ENCODE data around the gene COL7A1.

Gene COL7A1

GRCh38 chr3:48571938-48572337 is 23.2 kb downstream of the COL7A1 start:
- Histone ChIP-seq H3K9me3 (ENCODE audit: insufficient read depth, low read depth, low read length) (no peaks in the 10 kb centered on the region), H3K36me3 (ENCODE audit: control insufficient read depth in 1 of 2, insufficient read depth in 2 of 2, low read length in 2 of 2) (peaks cover 48 to 49% of the 10 kb centered on the region in 2 experiments), H4K12ac (ENCODE audit: low read depth, low read length) (no peak overlapping the region), H2BK120ac (ENCODE audit: insufficient read depth, low read length, poor library complexity) (no peak overlapping the region), H3K18ac (ENCODE audit: low read length) (no peak overlapping the region), H3K27ac (ENCODE audit: low read depth, low read length) (no peak overlapping the region), H3K23ac (ENCODE audit: low read length) (no peak overlapping the region), H3K79me1 (ENCODE audit: low read length) (no peaks in the 10 kb centered on the region), H4K91ac (ENCODE audit: low read depth, low read length) (no peak overlapping the region), H3K27me3 (ENCODE audit: insufficient read depth, low read length) (no peaks in the 10 kb centered on the region), H4K8ac (ENCODE audit: low read depth, low read length) (no peak overlapping the region), H3K4me1 (ENCODE audit: control insufficient read depth in 1 of 2, insufficient read depth in 2 of 2, low read length in 2 of 2) (no peaks in the 10 kb centered on the region), H3K9ac (ENCODE audit: low read length) (no peak overlapping the region), H3K14ac (ENCODE audit: low read length) (no peak overlapping the region), H2AFZ (ENCODE audit: insufficient read depth, low read length, poor library complexity) (no peak overlapping the region), H3K79me2 (ENCODE audit: control insufficient read depth, insufficient read depth, low read length, poor library complexity) (no peaks in the 10 kb centered on the region), H2BK12ac (ENCODE audit: low read length) (no peak overlapping the region), H3K4me2 (ENCODE audit: low read length) (no peak overlapping the region), H3K4me3 (ENCODE audit: low read depth, low read length) (no peak overlapping the region), H2AK5ac (ENCODE audit: low read length) (no peak overlapping the region), H3K4ac (ENCODE audit: low read depth, low read length) (no peak overlapping the region), H2BK5ac (ENCODE audit: low read depth, low read length, poor library complexity) (no peak overlapping the region)
- no peak for DNase-seq
- WGBS (ENCODE audit: extremely low coverage, insufficient coverage, insufficient read length), result no CpG with 5 or more reads among the region's 12 CpGs

- Histone ChIP-seq H4K12ac (ENCODE audit: low read depth, low read length) (no peak overlapping the region), H3K4me1 (ENCODE audit: control insufficient read depth in 1 of 2, insufficient read depth in 2 of 2, low read length in 2 of 2) (no peaks in the 10 kb centered on the region), H4K8ac (ENCODE audit: low read depth, low read length) (no peak overlapping the region), H3K4ac (ENCODE audit: low read depth, low read length) (no peak overlapping the region), H3K27ac (ENCODE audit: low read depth, low read length) (no peak overlapping the region), H2AFZ (ENCODE audit: insufficient read depth, low read length, poor library complexity) (no peak overlapping the region), H2BK120ac (ENCODE audit: insufficient read depth, low read length, poor library complexity) (no peak overlapping the region), H2BK5ac (ENCODE audit: low read depth, low read length, poor library complexity) (no peak overlapping the region), H3K9me3 (ENCODE audit: insufficient read depth, low read depth, low read length) (no peaks in the 10 kb centered on the region), H3K9ac (ENCODE audit: low read length) (no peak overlapping the region), H3K27me3 (ENCODE audit: insufficient read depth, low read length) (no peaks in the 10 kb centered on the region), H3K36me3 (ENCODE audit: control insufficient read depth in 1 of 2, insufficient read depth in 2 of 2, low read length in 2 of 2) (peaks cover 51 to 56% of the 10 kb centered on the region in 2 experiments), H3K14ac (ENCODE audit: low read length) (no peak overlapping the region), H3K79me1 (ENCODE audit: low read length) (no peaks in the 10 kb centered on the region), H3K4me3 (ENCODE audit: low read depth, low read length) (no peak overlapping the region), H4K91ac (ENCODE audit: low read depth, low read length) (no peak overlapping the region), H3K4me2 (ENCODE audit: low read length) (no peak overlapping the region), H3K79me2 (ENCODE audit: control insufficient read depth, insufficient read depth, low read length, poor library complexity) (no peaks in the 10 kb centered on the region), H3K23ac (ENCODE audit: low read length) (no peak overlapping the region), H2BK12ac (ENCODE audit: low read length) (no peak overlapping the region), H3K18ac (ENCODE audit: low read length) (no peak overlapping the region), H2AK5ac (ENCODE audit: low read length) (no peak overlapping the region)
- WGBS (ENCODE audit: extremely low coverage, insufficient coverage, insufficient read length), result no CpG with 5 or more reads among the region's 18 CpGs
- no peak for DNase-seq
Measured at GRCh38 chr3:48569808-48570450, 25.2 kb downstream of the COL7A1 start.

- Histone ChIP-seq H3K9me3 (ENCODE audit: insufficient read depth, low read depth, low read length) (no peaks in the 10 kb centered on the region), H3K4ac (ENCODE audit: low read depth, low read length) (no peak overlapping the region), H3K4me3 (ENCODE audit: low read depth, low read length) (no peak overlapping the region), H3K27me3 (ENCODE audit: insufficient read depth, low read length) (no peaks in the 10 kb centered on the region), H3K79me1 (ENCODE audit: low read length) (no peaks in the 10 kb centered on the region), H3K18ac (ENCODE audit: low read length) (no peak overlapping the region), H3K79me2 (ENCODE audit: control insufficient read depth, insufficient read depth, low read length, poor library complexity) (no peaks in the 10 kb centered on the region), H2BK120ac (ENCODE audit: insufficient read depth, low read length, poor library complexity) (no peak overlapping the region), H3K23ac (ENCODE audit: low read length) (no peak overlapping the region), H2AFZ (ENCODE audit: insufficient read depth, low read length, poor library complexity) (no peak overlapping the region), H4K12ac (ENCODE audit: low read depth, low read length) (no peak overlapping the region), H3K36me3 (ENCODE audit: control insufficient read depth in 1 of 2, insufficient read depth in 2 of 2, low read length in 2 of 2) (peaks cover 51 to 55% of the 10 kb centered on the region in 2 experiments), H3K4me1 (ENCODE audit: control insufficient read depth in 1 of 2, insufficient read depth in 2 of 2, low read length in 2 of 2) (no peaks in the 10 kb centered on the region), H2BK12ac (ENCODE audit: low read length) (no peak overlapping the region), H2AK5ac (ENCODE audit: low read length) (no peak overlapping the region), H4K8ac (ENCODE audit: low read depth, low read length) (no peak overlapping the region), H3K9ac (ENCODE audit: low read length) (no peak overlapping the region), H3K4me2 (ENCODE audit: low read length) (no peak overlapping the region), H3K27ac (ENCODE audit: low read depth, low read length) (no peak overlapping the region), H2BK5ac (ENCODE audit: low read depth, low read length, poor library complexity) (no peak overlapping the region), H4K91ac (ENCODE audit: low read depth, low read length) (no peak overlapping the region), H3K14ac (ENCODE audit: low read length) (no peak overlapping the region)
- no CpG with 5 or more reads among the region's 10 CpGs for WGBS (ENCODE audit: extremely low coverage, insufficient coverage, insufficient read length)
- DNase-seq, result no peak
Measured at GRCh38 chr3:48569400-48569799, 25.7 kb downstream of the COL7A1 start.

GRCh38 chr3:48568476-48568875 is 26.7 kb downstream of the COL7A1 start:
- Histone ChIP-seq H3K79me1 (ENCODE audit: low read length) (no peaks in the 10 kb centered on the region), H2BK5ac (ENCODE audit: low read depth, low read length, poor library complexity) (no peak overlapping the region), H3K9ac (ENCODE audit: low read length) (no peak overlapping the region), H3K27ac (ENCODE audit: low read depth, low read length) (no peak overlapping the region), H3K4me2 (ENCODE audit: low read length) (no peak overlapping the region), H3K27me3 (ENCODE audit: insufficient read depth, low read length) (no peaks in the 10 kb centered on the region), H2AK5ac (ENCODE audit: low read length) (no peak overlapping the region), H3K79me2 (ENCODE audit: control insufficient read depth, insufficient read depth, low read length, poor library complexity) (no peaks in the 10 kb centered on the region), H2AFZ (ENCODE audit: insufficient read depth, low read length, poor library complexity) (no peak overlapping the region), H3K23ac (ENCODE audit: low read length) (no peak overlapping the region), H4K8ac (ENCODE audit: low read depth, low read length) (no peak overlapping the region), H3K9me3 (ENCODE audit: insufficient read depth, low read depth, low read length) (no peaks in the 10 kb centered on the region), H3K36me3 (ENCODE audit: control insufficient read depth in 1 of 2, insufficient read depth in 2 of 2, low read length in 2 of 2) (peaks cover 46 to 47% of the 10 kb centered on the region in 2 experiments), H3K18ac (ENCODE audit: low read length) (no peak overlapping the region), H3K4me3 (ENCODE audit: low read depth, low read length) (no peak overlapping the region), H3K4me1 (ENCODE audit: control insufficient read depth in 1 of 2, insufficient read depth in 2 of 2, low read length in 2 of 2) (peaks cover 0 to 2% of the 10 kb centered on the region in 2 experiments), H2BK12ac (ENCODE audit: low read length) (no peak overlapping the region), H2BK120ac (ENCODE audit: insufficient read depth, low read length, poor library complexity) (no peak overlapping the region), H4K12ac (ENCODE audit: low read depth, low read length) (no peak overlapping the region), H3K4ac (ENCODE audit: low read depth, low read length) (no peak overlapping the region), H4K91ac (ENCODE audit: low read depth, low read length) (no peak overlapping the region), H3K14ac (ENCODE audit: low read length) (no peak overlapping the region)
- no CpG with 5 or more reads among the region's 7 CpGs for WGBS (ENCODE audit: extremely low coverage, insufficient coverage, insufficient read length)
- DNase-seq, result no peak
